HG03064 (cell line): ENCODE results near the gene SULT1A2.
"Not testable (repeated sequence)": the region's sequence is repeated elsewhere in the genome, so short reads cannot be mapped to it uniquely, and the experiment has no call there.

Experiments used
- ATAC-seq: cut with Tn5 transposase; IDR thresholded peaks from one replicate; pipeline ENCODE4 v1.9.1; 2021; ENCODE audit warnings: low read depth; ENCODE audit not compliant: unreplicated experiment

The SULT1A2 gene

GRCh38 chr16:28609631-28610594 is 13.1 kb upstream of the SULT1A2 start, which contains the start of gene SULT1A1:
SULT1A1 (minus strand) TSS chr16:28610044; CDS start chr16:28608855, 1,189 bp downstream.
- no peak for ATAC-seq

GRCh38 chr16:28608867-28609596 is 12.2 kb upstream of the SULT1A2 start:
- not testable (repeated sequence) for ATAC-seq

- not testable (repeated sequence) for ATAC-seq
These were observed 11.6 kb upstream of the SULT1A2 start for GRCh38 chr16:28608496-28608808.

GRCh38 chr16:28607681-28608495 is 11.0 kb upstream of the SULT1A2 start:
- not testable (repeated sequence) for ATAC-seq

- ATAC-seq = no peak
These were observed 10.3 kb upstream of the SULT1A2 start for GRCh38 chr16:28607116-28607623.

- no peak for ATAC-seq
These were observed 9.7 kb upstream of the SULT1A2 start for GRCh38 chr16:28606291-28607115.

- ATAC-seq = no peak
These were observed 7.3 kb upstream of the SULT1A2 start for GRCh38 chr16:28604186-28604565.

GRCh38 chr16:28603381-28604185 is 6.7 kb upstream of the SULT1A2 start:
- ATAC-seq = no peak

- ATAC-seq = no peak
These were observed 5.7 kb upstream of the SULT1A2 start for GRCh38 chr16:28602529-28602928.

- not testable (repeated sequence) for ATAC-seq
These were observed 5.2 kb upstream of the SULT1A2 start for GRCh38 chr16:28602062-28602461.

GRCh38 chr16:28601589-28601988 is 4.7 kb upstream of the SULT1A2 start:
- ATAC-seq = not testable (repeated sequence)

- ATAC-seq = not testable (repeated sequence)
These were observed 4.1 kb upstream of the SULT1A2 start for GRCh38 chr16:28600965-28601364.

- ATAC-seq = not testable (repeated sequence)
These were observed 2.8 kb upstream of the SULT1A2 start for GRCh38 chr16:28599377-28600285.

- no peak for ATAC-seq
These were observed 927 bp upstream of the SULT1A2 start for GRCh38 chr16:28597692-28598261.

GRCh38 chr16:28596115-28596630 is 677 bp downstream of the SULT1A2 start:
- ATAC-seq = no peak

GRCh38 chr16:28595451-28595850 is 1.4 kb downstream of the SULT1A2 start:
- not testable (repeated sequence) for ATAC-seq

- ATAC-seq = no peak
These were observed 3.8 kb downstream of the SULT1A2 start for GRCh38 chr16:28592979-28593553.
